GM12878 (cell line): Measurements from ENCODE around the gene COQ3. TPM values are rescaled to one million over a fixed set of nuclear protein-coding genes. Genes with fewer than 3 reads are reported as not detected.

Experiments
- CBFB ChIP-seq: IDR thresholded peaks from 2 replicates; pipeline ENCODE4 v1.6.1; 2016; ENCODE audit warnings: antibody characterized with exemption, low read depth
- CTCF ChIP-seq, 3 experiments: IDR thresholded peaks in 2 of 3; conservative IDR thresholded peaks in 1 of 3; 2 replicates each; pipeline ENCODE4 v1.5.1; 2011; ENCODE audit warnings: low read depth in 3 of 3, low read length in 3 of 3, mild to moderate bottlenecking in 3 of 3, control low read depth in 2 of 3, moderate library complexity in 2 of 3, inconsistent platforms in 1 of 3, mixed read lengths in 1 of 3; ENCODE audit not compliant: control insufficient read depth in 2 of 3, insufficient read depth in 1 of 3; ENCODE audit errors: extremely low read depth in 1 of 3
- EGR1 ChIP-seq, 2 experiments: IDR thresholded peaks; 1 replicate in 1 of 2; 2 replicates in 1 of 2; pipeline ENCODE4 v1.6.1; 2011 to 2012; ENCODE audit warnings: low read depth in 2 of 2, low read length in 2 of 2, borderline replicate concordance in 1 of 2, mild to moderate bottlenecking in 1 of 2, moderate library complexity in 1 of 2
- IRF5 ChIP-seq: fragments of 450-650 bp; IDR thresholded peaks from 2 replicates; pipeline ENCODE4 v1.6.1; 2017; ENCODE audit warnings: borderline replicate concordance
- MYB ChIP-seq: fragments of 150-350 bp; IDR thresholded peaks from 2 replicates; pipeline ENCODE4 v1.6.1; 2014; ENCODE audit warnings: mild to moderate bottlenecking, low read depth, low read length, borderline replicate concordance
- NFXL1 ChIP-seq: fragments of 450-650 bp; IDR thresholded peaks from 2 replicates; pipeline ENCODE4 v1.6.1; 2017; ENCODE audit warnings: antibody characterized with exemption, mild to moderate bottlenecking, borderline replicate concordance
- NKRF ChIP-seq: fragments of 450-650 bp; conservative IDR thresholded peaks from 2 replicates; pipeline ENCODE4 v1.6.1; 2017; ENCODE audit warnings: mild to moderate bottlenecking, moderate library complexity
- RAD21 ChIP-seq: IDR thresholded peaks from 2 replicates; pipeline ENCODE4 v1.6.1; 2011; ENCODE audit warnings: mild to moderate bottlenecking, low read depth, low read length, moderate library complexity; ENCODE audit not compliant: insufficient read depth
- RB1 ChIP-seq: fragments of 450-650 bp; formaldehyde crosslinking; IDR thresholded peaks from 2 replicates; pipeline ENCODE4 v1.6.1; 2017; ENCODE audit warnings: mild to moderate bottlenecking, borderline replicate concordance
- RELB ChIP-seq: fragments of 450-650 bp; IDR thresholded peaks from 2 replicates; pipeline ENCODE4 v1.6.1; 2017; ENCODE audit warnings: low read depth, mild to moderate bottlenecking, moderate library complexity
- RUNX3 ChIP-seq: IDR thresholded peaks from 2 replicates; pipeline ENCODE4 v1.6.1; 2012; ENCODE audit warnings: low read length, inconsistent platforms
- SMC3 ChIP-seq: IDR thresholded peaks from 2 replicates; pipeline ENCODE4 v1.6.1; 2011; ENCODE audit warnings: low read length, improper control_type of control experiment, borderline replicate concordance
- SP1 ChIP-seq: IDR thresholded peaks from one replicate; pipeline ENCODE4 v1.6.1; 2011; ENCODE audit warnings: low read depth, low read length
- ZBTB40 ChIP-seq: fragments of 450-650 bp; IDR thresholded peaks from 2 replicates; pipeline ENCODE4 v1.6.1; 2016; ENCODE audit warnings: mild to moderate bottlenecking, moderate library complexity, borderline replicate concordance
- ZNF622 ChIP-seq: fragments of 450-650 bp; IDR thresholded peaks from 2 replicates; pipeline ENCODE4 v1.6.1; 2017; ENCODE audit warnings: mild to moderate bottlenecking, inconsistent platforms
- ZZZ3 ChIP-seq: IDR thresholded peaks from 2 replicates; pipeline ENCODE4 v1.6.1; 2011; ENCODE audit warnings: low read depth; ENCODE audit not compliant: control insufficient read depth, insufficient read length
- polyA plus RNA-seq, 11 experiments: library from polyadenylated mRNA; depleted of rRNA in 4 of 11; unstranded in 6 of 11; stranded (reverse) in 5 of 11; fragments of >200 nt; fragmentation: Nextera tagmentation in 4 of 11; fragmentation: Illumina TruSeq in 1 of 11; extraction: Ambion mirVana in 4 of 11; extraction: Trizol in 1 of 11; gene quantifications; 1 replicate in 1 of 11; 2 replicates in 10 of 11; pipeline versions ENCODE4 v1.2.1 to v1.2.3, GENCODE V29; 2011 to 2016; ENCODE audit warnings: inconsistent platforms in 2 of 11, missing spikeins in 2 of 11, low read depth in 1 of 11
- total RNA-seq, 4 experiments: library from RNA; depleted of rRNA in 3 of 4; stranded (reverse); fragments of >200 nt in 3 of 4; fragmentation: Illumina TruSeq in 1 of 4; extraction: Trizol in 1 of 4; gene quantifications; 2 replicates each; pipeline versions ENCODE4 v1.2.1 to v1.2.3, GENCODE V29; 2013 to 2021

Gene COQ3
- total and polyA plus RNA-seq, 10 of the 15 experiments (the other 5 are each of a cell fraction or from before 2014, with no cell fraction given) = 9.3 to 50.6 (median 16.0) TPM

- TF ChIP-seq ZBTB40 = no peak
- peak; percentile 35; the same call in 1 of the 2 replicates for TF ChIP-seq SMC3
- peak; percentile 33 for TF ChIP-seq RELB
- no peak for TF ChIP-seq IRF5
- peak; percentile 75 for TF ChIP-seq RUNX3
- TF ChIP-seq RAD21 = peak; percentile 53
- no peak for TF ChIP-seq ZNF622
- 0 out of 2 replicates have a peak, but pooled peaks have one; percentile 44 for TF ChIP-seq RB1
- peak; percentile 42; the same call in 1 of the 2 replicates for TF ChIP-seq NKRF
- no peak for TF ChIP-seq MYB
- no peak for TF ChIP-seq ZZZ3
- TF ChIP-seq EGR1 (IDR thresholded peaks at IDR 0.05; ENCODE audit: borderline replicate concordance in 1 of 2, low read depth in 2 of 2, low read length in 2 of 2) = no peak
- no peak for TF ChIP-seq CBFB
- TF ChIP-seq CTCF (IDR thresholded peaks at IDR 0.05 in 2 of 3, conservative IDR thresholded peaks at IDR 0.05 in 1 of 3; ENCODE audit: control insufficient read depth in 2 of 3, extremely low read depth in 1 of 3, insufficient read depth in 1 of 3, low read depth in 3 of 3, low read length in 3 of 3) = peak; percentile 44 to 49 (median 48); a peak in 4 of 6 replicates
- no peak for TF ChIP-seq SP1
- TF ChIP-seq NFXL1 = no peak
Measured at GRCh38 chr6:99425647-99426450, 31.9 kb upstream of the COQ3 start (continued).
